Subcutaneous adipose tissue (tissue), 4 donors: ENCODE results near the gene FZR1. TPM values are rescaled to one million over a fixed set of nuclear protein-coding genes. Genes with fewer than 3 reads are reported as not detected.

Source experiments
- total RNA-seq, 4 donors: library from RNA; depleted of rRNA; stranded (reverse); fragments of >200 nt; gene quantifications; one replicate each; pipeline ENCODE4 v1.1.0, GENCODE V29; 2016
- TF ChIP-seq, protein P1 (sequence below): fragments of 450-650 bp; IDR thresholded peaks from one replicate; pipeline ENCODE4 v1.5.1; 2016; ENCODE audit warnings: low read depth, mild to moderate bottlenecking, control low read depth, antibody characterized with exemption, moderate library complexity

Gene FZR1
- total RNA-seq, 4 donors from 2014 or later, result 8.2 to 28.3 (median 13.0) TPM

DNA sequence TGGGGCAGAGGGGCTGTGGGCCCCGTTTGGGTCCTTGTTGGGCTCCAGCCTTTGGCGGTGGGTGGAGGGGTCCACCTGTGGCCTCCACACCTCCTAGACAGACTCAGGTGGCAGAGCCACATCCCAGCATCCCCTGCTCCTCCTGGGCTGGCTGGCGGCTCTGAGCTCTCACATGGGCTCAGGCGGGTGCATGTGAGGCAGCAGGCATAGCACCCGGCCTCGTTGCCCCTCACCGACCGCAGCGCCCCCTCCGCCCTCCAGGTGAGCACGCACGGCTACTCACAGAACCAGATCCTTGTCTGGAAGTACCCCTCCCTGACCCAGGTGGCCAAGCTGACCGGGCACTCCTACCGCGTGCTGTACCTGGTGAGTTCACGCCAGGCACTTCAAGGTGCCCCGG, 26.9 kb downstream of the FZR1 start:
- TF ChIP-seq, protein P1, sequence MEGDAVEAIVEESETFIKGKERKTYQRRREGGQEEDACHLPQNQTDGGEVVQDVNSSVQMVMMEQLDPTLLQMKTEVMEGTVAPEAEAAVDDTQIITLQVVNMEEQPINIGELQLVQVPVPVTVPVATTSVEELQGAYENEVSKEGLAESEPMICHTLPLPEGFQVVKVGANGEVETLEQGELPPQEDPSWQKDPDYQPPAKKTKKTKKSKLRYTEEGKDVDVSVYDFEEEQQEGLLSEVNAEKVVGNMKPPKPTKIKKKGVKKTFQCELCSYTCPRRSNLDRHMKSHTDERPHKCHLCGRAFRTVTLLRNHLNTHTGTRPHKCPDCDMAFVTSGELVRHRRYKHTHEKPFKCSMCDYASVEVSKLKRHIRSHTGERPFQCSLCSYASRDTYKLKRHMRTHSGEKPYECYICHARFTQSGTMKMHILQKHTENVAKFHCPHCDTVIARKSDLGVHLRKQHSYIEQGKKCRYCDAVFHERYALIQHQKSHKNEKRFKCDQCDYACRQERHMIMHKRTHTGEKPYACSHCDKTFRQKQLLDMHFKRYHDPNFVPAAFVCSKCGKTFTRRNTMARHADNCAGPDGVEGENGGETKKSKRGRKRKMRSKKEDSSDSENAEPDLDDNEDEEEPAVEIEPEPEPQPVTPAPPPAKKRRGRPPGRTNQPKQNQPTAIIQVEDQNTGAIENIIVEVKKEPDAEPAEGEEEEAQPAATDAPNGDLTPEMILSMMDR, result no peak

DNA sequence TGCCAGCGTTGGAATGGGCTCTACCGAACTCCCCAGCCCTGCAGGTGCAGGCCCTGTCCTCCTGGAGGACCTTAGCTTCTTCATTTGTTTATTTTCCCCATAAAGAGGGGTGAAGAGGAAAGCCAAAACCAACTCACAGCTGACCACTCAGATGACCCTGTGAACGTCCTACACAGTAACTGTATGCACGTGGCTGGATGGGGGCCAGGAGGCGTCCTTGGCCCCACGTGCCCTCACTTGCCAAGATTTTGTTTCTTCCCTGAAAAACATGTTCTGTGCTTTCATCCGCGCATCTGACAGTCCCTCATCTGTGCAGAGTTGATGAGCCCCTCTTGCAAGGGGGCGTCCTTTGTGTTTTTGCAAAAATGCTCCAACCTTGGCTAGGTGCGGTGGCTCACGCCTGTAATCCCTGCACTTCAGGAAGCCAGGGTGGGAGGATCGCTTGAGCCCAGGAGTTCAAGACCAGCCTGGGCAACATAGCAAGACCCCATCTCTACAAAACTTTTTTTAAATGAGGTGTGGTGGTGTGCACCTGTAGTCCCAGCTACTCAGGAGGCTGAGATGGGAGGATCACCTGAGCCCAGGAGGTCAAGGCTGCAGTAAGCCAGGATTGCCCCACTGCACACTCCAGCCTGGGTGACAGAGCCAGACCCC, 27.6 kb downstream of the FZR1 start:
- TF ChIP-seq, protein P1, result no peak

DNA sequence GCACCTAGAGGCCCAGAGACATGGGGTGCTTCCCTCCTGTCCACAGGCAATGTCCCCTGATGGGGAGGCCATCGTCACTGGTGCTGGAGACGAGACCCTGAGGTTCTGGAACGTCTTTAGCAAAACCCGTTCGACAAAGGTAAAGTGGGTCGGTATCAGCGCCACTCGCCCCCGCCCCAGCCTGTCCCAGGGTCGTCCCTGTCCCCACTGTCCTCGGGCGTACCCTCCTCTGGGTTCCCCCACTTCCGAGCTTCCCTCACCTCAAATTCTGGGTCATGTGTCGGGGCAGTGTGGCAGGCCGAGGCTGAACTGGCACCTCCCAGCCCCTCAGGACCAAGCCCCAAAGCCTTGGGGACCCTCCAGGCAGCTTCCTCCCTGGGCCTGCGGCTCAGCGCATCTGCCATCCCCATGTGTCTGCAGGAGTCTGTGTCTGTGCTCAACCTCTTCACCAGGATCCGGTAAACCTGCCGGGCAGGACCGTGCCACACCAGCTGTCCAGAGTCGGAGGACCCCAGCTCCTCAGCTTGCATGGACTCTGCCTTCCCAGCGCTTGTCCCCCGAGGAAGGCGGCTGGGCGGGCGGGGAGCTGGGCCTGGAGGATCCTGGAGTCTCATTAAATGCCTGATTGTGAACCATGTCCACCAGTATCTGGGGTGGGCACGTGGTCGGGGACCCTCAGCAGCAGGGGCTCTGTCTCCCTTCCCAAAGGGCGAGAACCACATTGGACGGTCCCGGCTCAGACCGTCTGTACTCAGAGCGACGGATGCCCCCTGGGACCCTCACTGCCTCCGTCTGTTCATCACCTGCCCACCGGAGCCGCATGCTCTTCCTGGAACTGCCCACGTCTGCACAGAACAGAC, 28.5 kb downstream of the FZR1 start:
- TF ChIP-seq, protein P1, result no peak

DNA sequence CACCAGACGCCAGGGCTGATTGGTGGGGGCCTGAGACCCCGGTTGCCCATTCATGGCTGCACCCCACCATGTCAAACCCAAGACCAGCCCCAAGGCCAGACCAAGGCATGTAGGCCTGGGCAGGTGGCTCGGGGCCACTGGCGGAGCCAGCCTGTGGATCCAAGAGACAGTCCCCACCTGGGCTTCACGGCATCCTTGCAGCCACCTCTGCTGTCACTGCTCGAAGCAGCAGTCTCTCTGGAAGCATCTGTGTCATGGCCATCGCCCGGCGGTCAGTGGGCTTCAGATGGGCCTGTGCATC, 29.1 kb downstream of the FZR1 start:
- TF ChIP-seq, protein P1, result no peak

DNA sequence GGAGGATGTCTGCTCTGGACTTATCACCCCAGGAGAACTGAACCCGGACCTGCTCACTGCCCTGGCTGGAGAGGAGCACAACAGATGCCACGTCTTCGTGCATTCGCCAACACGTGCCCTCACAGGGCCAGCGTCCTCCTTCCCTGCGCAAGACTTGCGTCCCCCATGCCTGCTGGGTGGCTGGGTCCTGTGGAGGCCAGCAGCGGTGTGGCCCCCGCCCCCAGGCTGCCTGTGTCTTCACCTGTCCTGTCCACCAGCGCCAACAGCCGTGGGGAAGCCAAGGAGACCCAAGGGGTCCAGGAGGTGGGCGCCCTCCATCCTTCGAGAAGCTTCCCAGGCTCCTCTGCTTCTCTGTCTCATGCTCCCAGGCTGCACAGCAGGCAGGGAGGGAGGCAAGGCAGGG, 29.5 kb downstream of the FZR1 start:
- TF ChIP-seq, protein P1, result no peak

DNA sequence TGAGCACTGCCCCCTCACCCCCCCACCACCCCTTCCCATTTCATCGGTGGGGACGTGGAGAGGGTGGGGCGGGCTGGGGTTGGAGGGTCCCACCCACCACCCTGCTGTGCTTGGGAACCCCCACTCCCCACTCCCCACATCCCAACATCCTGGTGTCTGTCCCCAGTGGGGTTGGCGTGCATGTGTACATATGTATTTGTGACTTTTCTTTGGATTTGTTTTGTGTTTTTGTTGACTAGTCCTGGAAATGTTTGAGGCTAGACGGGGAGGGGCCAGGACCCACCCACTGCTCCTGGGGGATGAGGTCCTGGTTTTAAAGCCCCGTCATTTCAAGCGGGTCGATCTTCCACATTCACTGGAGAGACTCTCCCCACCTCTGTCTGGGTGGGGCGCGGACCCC, 29.9 kb downstream of the FZR1 start:
- TF ChIP-seq, protein P1, result no peak

DNA sequence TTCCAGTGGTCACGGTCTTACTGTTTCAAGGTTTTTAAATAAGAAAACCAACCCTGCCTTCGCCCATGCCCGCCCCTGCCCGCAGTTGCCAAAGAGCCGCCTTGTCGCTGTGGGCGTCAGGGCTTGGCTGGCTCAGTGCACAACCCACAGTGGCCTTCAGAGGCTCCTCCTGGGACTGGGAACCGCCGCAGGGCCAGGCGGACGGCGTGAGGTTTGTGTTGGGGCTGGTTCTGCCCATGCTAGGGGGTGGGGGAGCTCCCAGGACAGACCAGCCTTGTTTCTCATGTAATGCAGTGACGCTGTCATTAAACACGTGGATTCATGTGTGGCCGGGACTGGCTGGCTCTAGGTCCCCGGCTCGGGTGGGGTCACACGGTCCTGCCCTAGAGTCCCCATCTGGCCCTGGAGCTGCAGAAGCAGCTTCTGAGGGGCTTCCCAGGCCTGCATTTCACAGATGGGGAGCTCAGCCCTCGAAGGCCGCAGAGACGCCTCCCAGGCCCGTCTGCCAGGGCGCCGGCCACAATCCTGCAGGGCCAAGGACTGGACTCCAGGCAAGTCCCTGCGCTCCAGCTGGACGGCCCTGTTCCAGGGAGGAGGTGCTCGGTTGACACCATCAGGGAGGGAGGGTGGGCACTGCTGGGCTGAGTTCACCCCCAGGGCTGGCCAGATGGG, 30.5 kb downstream of the FZR1 start:
- TF ChIP-seq, protein P1, result no peak
